ENCODE results near the gene MTA1. TPM values are rescaled to one million over a fixed set of nuclear protein-coding genes. Genes with fewer than 3 reads are reported as not detected.
A peak's percentile ranks its signal among the peaks of the same experiment; 100 is the strongest.

MTA1 gene
- total RNA-seq, 2 experiments from 2014 or later: 103 to 217 TPM

DNA sequence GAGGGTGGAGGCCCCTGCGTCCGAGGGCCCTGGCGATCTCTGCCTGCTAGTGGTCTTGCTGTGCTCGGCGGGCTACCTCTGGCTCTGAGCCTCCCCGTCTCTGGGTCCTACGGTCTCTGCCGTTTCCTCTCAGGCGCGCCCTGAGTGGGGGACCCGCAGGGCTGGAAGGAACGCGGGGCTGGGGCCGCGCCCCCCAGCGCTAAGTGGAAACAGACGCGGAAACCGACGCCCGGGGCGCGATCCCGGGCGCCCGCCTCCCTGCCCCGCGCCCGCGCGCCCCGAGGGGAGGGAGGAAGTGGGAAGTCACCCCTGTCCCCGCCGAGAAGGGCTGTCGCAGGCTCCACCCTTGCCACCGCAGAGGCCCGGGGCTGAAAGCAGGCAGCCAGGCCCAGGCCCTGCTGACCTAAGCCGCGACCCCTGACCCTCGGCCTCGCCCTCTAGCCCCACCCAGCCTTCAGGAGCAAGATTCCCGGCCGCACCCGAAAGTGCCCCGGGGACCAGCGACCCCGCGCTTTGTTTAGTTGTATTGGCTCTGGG is 67.9 kb downstream of the MTA1 start:
- H2AFZ ChIP-seq (ENCODE audit: low read length): no peak overlapping the region
- peak overlapping the region; percentile 35 for H3K4me3 ChIP-seq (ENCODE audit: low read depth, low read length, poor library complexity, severe bottlenecking)
- H3K4me1 ChIP-seq (ENCODE audit: insufficient read depth, low read length, poor library complexity, severe bottlenecking): peaks cover 35% of the 10 kb centered on the region
- POLR2A ChIA-PET: no interaction called here
- no peaks in the 10 kb centered on the region for H3K9me2 ChIP-seq (ENCODE audit: insufficient read depth, low read length)
- H3K79me2 ChIP-seq (ENCODE audit: insufficient read depth, low read depth, low read length): 0 out of 2 replicates have a peak, but pooled peaks cover 6% of the 10 kb centered on the region
- no peak for DNase-seq (ENCODE audit: low spot score)
- TF ChIP-seq, protein P1, sequence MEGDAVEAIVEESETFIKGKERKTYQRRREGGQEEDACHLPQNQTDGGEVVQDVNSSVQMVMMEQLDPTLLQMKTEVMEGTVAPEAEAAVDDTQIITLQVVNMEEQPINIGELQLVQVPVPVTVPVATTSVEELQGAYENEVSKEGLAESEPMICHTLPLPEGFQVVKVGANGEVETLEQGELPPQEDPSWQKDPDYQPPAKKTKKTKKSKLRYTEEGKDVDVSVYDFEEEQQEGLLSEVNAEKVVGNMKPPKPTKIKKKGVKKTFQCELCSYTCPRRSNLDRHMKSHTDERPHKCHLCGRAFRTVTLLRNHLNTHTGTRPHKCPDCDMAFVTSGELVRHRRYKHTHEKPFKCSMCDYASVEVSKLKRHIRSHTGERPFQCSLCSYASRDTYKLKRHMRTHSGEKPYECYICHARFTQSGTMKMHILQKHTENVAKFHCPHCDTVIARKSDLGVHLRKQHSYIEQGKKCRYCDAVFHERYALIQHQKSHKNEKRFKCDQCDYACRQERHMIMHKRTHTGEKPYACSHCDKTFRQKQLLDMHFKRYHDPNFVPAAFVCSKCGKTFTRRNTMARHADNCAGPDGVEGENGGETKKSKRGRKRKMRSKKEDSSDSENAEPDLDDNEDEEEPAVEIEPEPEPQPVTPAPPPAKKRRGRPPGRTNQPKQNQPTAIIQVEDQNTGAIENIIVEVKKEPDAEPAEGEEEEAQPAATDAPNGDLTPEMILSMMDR (conservative IDR thresholded peaks at IDR 0.05; ENCODE audit: low read length): no peak
- no peak for TF ChIP-seq EZH2phosphoT487 (IDR thresholded peaks at IDR 0.05; ENCODE audit: borderline replicate concordance, low read depth, low read length)
- peaks cover 7% of the 10 kb centered on the region; the same call in 1 of the 2 replicates for H3K36me3 ChIP-seq (ENCODE audit: insufficient read depth, low read length)
- H3K4me2 ChIP-seq (ENCODE audit: low read length): peak overlapping the region; percentile 60
- peaks cover under 1% of the 10 kb centered on the region; the same call in 1 of the 2 replicates for H4K20me1 ChIP-seq (ENCODE audit: insufficient read depth, low read length)
- intact Hi-C loops (cut with micrococcal nuclease; ENCODE audit: unreplicated experiment): no loop called here
- no peak overlapping the region for H3K27ac ChIP-seq (ENCODE audit: low read depth, low read length, poor library complexity, severe bottlenecking)
- no peaks in the 10 kb centered on the region for H3K9me3 ChIP-seq (ENCODE audit: low read length)
- no TSS peak for BruUV-seq (replicated peaks)
- CTCF ChIA-PET (ENCODE audit: unreplicated experiment): no interaction called here

- H2AFZ ChIP-seq (ENCODE audit: low read length): no peak overlapping the region
- peaks cover 9% of the 10 kb centered on the region; the same call in 1 of the 2 replicates for H3K36me3 ChIP-seq (ENCODE audit: insufficient read depth, low read length)
- no TSS peak for BruUV-seq (replicated peaks)
- H3K4me2 ChIP-seq (ENCODE audit: low read length): peak overlapping the region; percentile 87
- ChIA-PET CTCF (ENCODE audit: unreplicated experiment) (interaction anchor here (0.6 kb wide), 1 partner anchor 41 kb away, joined by 3 read pairs; no protein-coding TSS in a partner anchor), POLR2A (interaction anchor here (0.6 kb wide), 1 partner anchor 22 kb away, joined by 5 read pairs; no protein-coding TSS in a partner anchor)
- H3K9me3 ChIP-seq (ENCODE audit: low read length): no peaks in the 10 kb centered on the region
- peak overlapping the region; percentile 35 for H3K4me3 ChIP-seq (ENCODE audit: low read depth, low read length, poor library complexity, severe bottlenecking)
- TF ChIP-seq, protein P1 (conservative IDR thresholded peaks at IDR 0.05; ENCODE audit: low read length): no peak
- TF ChIP-seq EZH2phosphoT487 (IDR thresholded peaks at IDR 0.05; ENCODE audit: borderline replicate concordance, low read depth, low read length): no peak
- DNase-seq (ENCODE audit: low spot score): no peak
- H3K4me1 ChIP-seq (ENCODE audit: insufficient read depth, low read length, poor library complexity, severe bottlenecking): peaks cover 37% of the 10 kb centered on the region
- 0 out of 2 replicates have a peak, but pooled peaks cover 6% of the 10 kb centered on the region for H3K79me2 ChIP-seq (ENCODE audit: insufficient read depth, low read depth, low read length)
- no peaks in the 10 kb centered on the region for H3K9me2 ChIP-seq (ENCODE audit: insufficient read depth, low read length)
- intact Hi-C loops (cut with micrococcal nuclease; ENCODE audit: unreplicated experiment): no loop called here
- H4K20me1 ChIP-seq (ENCODE audit: insufficient read depth, low read length): peaks cover 4% of the 10 kb centered on the region; the same call in 1 of the 2 replicates
- no peak overlapping the region for H3K27ac ChIP-seq (ENCODE audit: low read depth, low read length, poor library complexity, severe bottlenecking)
Measured at GRCh38 chr14:105487986-105488777, 68.6 kb downstream of the MTA1 start.

Measured in OCI-LY7 (cell line).